CD14-positive monocyte (primary cell): ENCODE measurements around the gene RABL2A. TPM values are rescaled to one million over a fixed set of nuclear protein-coding genes. Genes with fewer than 3 reads are reported as not detected.
"Not testable (repeated sequence)": the region's sequence is repeated elsewhere in the genome, so short reads cannot be mapped to it uniquely, and the experiment has no call there.

ENCODE experiments used
- DNase-seq, 3 donors: peaks; one replicate each; pipeline ENCODE4 v3.0.0-alpha.2; 2011 to 2022
- H2AFZ ChIP-seq: 2 replicates; pipeline ENCODE4 v1.6.0; 2012; ENCODE audit warnings: mild to moderate bottlenecking, low read depth, low read length, inconsistent platforms; ENCODE audit not compliant: insufficient read depth, poor library complexity, severe bottlenecking
- H3K27ac ChIP-seq, 2 donors: 1 replicate in 1 of 2; 2 replicates in 1 of 2; pipeline ENCODE4 v1.5.1; 2012 to 2013; ENCODE audit warnings: low read length in 2 of 2, control low read depth in 1 of 2, inconsistent platforms in 1 of 2, low read depth in 1 of 2, mild to moderate bottlenecking in 1 of 2
- H3K27me3 ChIP-seq, 2 donors: one replicate each; pipeline versions ENCODE4 v1.6.0 to v1.6.1; 2011 to 2013; ENCODE audit warnings: low read length in 2 of 2; ENCODE audit not compliant: control insufficient read depth in 2 of 2, insufficient read depth in 2 of 2
- H3K36me3 ChIP-seq, 2 donors: replicated peaks in 1 of 2; 1 replicate in 1 of 2; 2 replicates in 1 of 2; pipeline versions ENCODE4 v1.5.1 to v1.6.1; 2012 to 2013; ENCODE audit warnings: low read length in 2 of 2, control low read depth in 1 of 2, inconsistent platforms in 1 of 2, mild to moderate bottlenecking in 1 of 2; ENCODE audit not compliant: insufficient read depth in 2 of 2, control insufficient read depth in 1 of 2
- H3K4me1 ChIP-seq, 2 donors: 1 replicate in 1 of 2; 2 replicates in 1 of 2; pipeline versions ENCODE4 v1.5.1 to v1.6.1; 2012 to 2013; ENCODE audit warnings: low read length in 2 of 2, control low read depth in 1 of 2, inconsistent platforms in 1 of 2, mild to moderate bottlenecking in 1 of 2, moderate library complexity in 1 of 2; ENCODE audit not compliant: insufficient read depth in 2 of 2, control insufficient read depth in 1 of 2
- H3K4me2 ChIP-seq: replicated peaks from 2 replicates; pipeline ENCODE3; 2012; ENCODE audit warnings: low read length, moderate library complexity, mild to moderate bottlenecking; ENCODE audit not compliant: poor library complexity, severe bottlenecking; ENCODE audit errors: extremely low read depth
- H3K4me3 ChIP-seq, 3 experiments: fragments of 200-600 bp in 1 of 3; sonication (generic) in 1 of 3; replicated peaks in 1 of 3; 1 replicate in 2 of 3; 2 replicates in 1 of 3; pipeline ENCODE4 v1.5.1; 2011 to 2013; ENCODE audit warnings: low read length in 3 of 3, mild to moderate bottlenecking in 3 of 3, control low read depth in 2 of 3, low read depth in 2 of 3, inconsistent platforms in 1 of 3, moderate library complexity in 1 of 3
- H3K79me2 ChIP-seq: 2 replicates; pipeline ENCODE4 v1.6.0; 2012; ENCODE audit warnings: mild to moderate bottlenecking, control low read depth, inconsistent platforms, low read length, moderate library complexity; ENCODE audit not compliant: insufficient read depth
- H3K9ac ChIP-seq: 2 replicates; pipeline ENCODE4 v1.6.0; 2017; ENCODE audit warnings: low read length, mild to moderate bottlenecking; ENCODE audit not compliant: insufficient read depth, poor library complexity, severe bottlenecking
- H3K9me3 ChIP-seq, 2 donors: replicated peaks in 1 of 2; 1 replicate in 1 of 2; 2 replicates in 1 of 2; pipeline versions ENCODE4 v1.5.1 to v1.6.1; 2012 to 2013; ENCODE audit warnings: low read length in 2 of 2, control low read depth in 1 of 2; ENCODE audit not compliant: control insufficient read depth in 1 of 2, insufficient read depth in 1 of 2
- H4K20me1 ChIP-seq: 2 replicates; pipeline ENCODE4 v1.6.0; 2012; ENCODE audit warnings: mild to moderate bottlenecking, low read length, control low read depth, moderate library complexity; ENCODE audit not compliant: insufficient read depth
- H3K27ac Mint-ChIP-seq, 7 donors: one replicate each; pipeline ENCODE4 v1.8.0; 2020; ENCODE audit warnings: mild to moderate bottlenecking in 7 of 7, mixed read lengths in 7 of 7, moderate library complexity in 6 of 7, inconsistent platforms in 2 of 7
- H3K27me3 Mint-ChIP-seq, 3 donors: one replicate each; pipeline ENCODE4 v1.8.0; 2021 to 2022; ENCODE audit warnings: low read depth in 3 of 3, mild to moderate bottlenecking in 3 of 3, mixed read lengths in 3 of 3, moderate library complexity in 3 of 3, inconsistent platforms in 1 of 3
- H3K36me3 Mint-ChIP-seq, 2 donors: one replicate each; pipeline ENCODE4 v1.8.0; 2020; ENCODE audit warnings: mixed read lengths in 2 of 2, inconsistent platforms in 1 of 2, mild to moderate bottlenecking in 1 of 2
- H3K4me1 Mint-ChIP-seq: one replicate; pipeline ENCODE4 v1.8.0; 2020; ENCODE audit warnings: mild to moderate bottlenecking, mixed read lengths
- H3K4me3 Mint-ChIP-seq, 2 donors: one replicate each; pipeline ENCODE4 v1.8.0; 2020; ENCODE audit warnings: mild to moderate bottlenecking in 2 of 2, mixed read lengths in 2 of 2, moderate library complexity in 1 of 2
- H3K9me3 Mint-ChIP-seq, 7 donors: one replicate each; pipeline ENCODE4 v1.8.0; 2020 to 2022; ENCODE audit warnings: mixed read lengths in 7 of 7, mild to moderate bottlenecking in 6 of 7, moderate library complexity in 6 of 7, inconsistent platforms in 2 of 7
- WGBS: methylation state at CpG from one replicate; pipeline ENCODE4 v1.1.5; 2013; ENCODE audit warnings: missing lambda C conversion rate; ENCODE audit not compliant: insufficient coverage; 5-methylcytosine and 5-hydroxymethylcytosine counted together
- intact Hi-C, 2 donors: fragments of 100-400 bp; cut with micrococcal nuclease; formaldehyde crosslinking; loops; one replicate each; pipeline versions ENCODE4 v1.15.0 to v1.15.1; 2023
- polyA plus RNA-seq, 3 donors: library from polyadenylated mRNA; depleted of rRNA in 1 of 3; unstranded in 2 of 3; stranded (reverse) in 1 of 3; fragments of 300-500 nt in 2 of 3; fragments of >200 nt in 1 of 3; fragmentation: Illumina TruSeq in 2 of 3; gene quantifications; 1 replicate in 2 of 3; 2 replicates in 1 of 3; pipeline ENCODE4 v1.2.3, GENCODE V29; 2012 to 2021

Gene RABL2A
- polyA plus RNA-seq, 3 donors = 4.3 to 15.6 (median 5.1) TPM

GRCh38 chr2:113621002-113621401 lies 6.1 kb upstream of the RABL2A start:
- no CpG with 5 or more reads among the region's 5 CpGs for WGBS
- not testable (repeated sequence) for H3K4me1 ChIP-seq

GRCh38 chr2:113625906-113626305 lies 1.2 kb upstream of the RABL2A start:
- intact Hi-C loops, H4K20me1 ChIP-seq, H3K4me3 Mint-ChIP-seq, H3K9ac ChIP-seq, H2AFZ ChIP-seq, H3K9me3 ChIP-seq, H3K4me1 ChIP-seq, H3K4me1 Mint-ChIP-seq, DNase-seq, H3K36me3 ChIP-seq, H3K4me3 ChIP-seq, H3K9me3 Mint-ChIP-seq, H3K4me2 ChIP-seq, H3K27ac ChIP-seq, H3K79me2 ChIP-seq, H3K27me3 Mint-ChIP-seq, H3K27me3 ChIP-seq: not testable (repeated sequence)
- peak overlapping the region in 1 of 7 donors; percentile 19 for H3K27ac Mint-ChIP-seq
- peaks cover 12 to 15% of the 10 kb centered on the region in 2 donors for H3K36me3 Mint-ChIP-seq
- WGBS = 81% methylated on average over 5 of the region's 10 CpGs

More at GRCh38 chr2:113621002-113621401, 6.1 kb upstream of the RABL2A start:
- H3K27ac ChIP-seq, H3K27ac Mint-ChIP-seq, H3K4me3 Mint-ChIP-seq, H3K4me3 ChIP-seq, H3K4me1 Mint-ChIP-seq, H2AFZ ChIP-seq, H3K36me3 Mint-ChIP-seq, H4K20me1 ChIP-seq, intact Hi-C loops, H3K4me2 ChIP-seq, H3K36me3 ChIP-seq, H3K9me3 ChIP-seq, H3K27me3 Mint-ChIP-seq, H3K79me2 ChIP-seq, H3K9ac ChIP-seq, H3K9me3 Mint-ChIP-seq, DNase-seq, H3K27me3 ChIP-seq: not testable (repeated sequence)

GRCh38 chr2:113632849-113633345 lies 5.8 kb downstream of the RABL2A start:
- H3K27me3 ChIP-seq, intact Hi-C loops, H3K27ac Mint-ChIP-seq, H4K20me1 ChIP-seq, H3K79me2 ChIP-seq, H2AFZ ChIP-seq, H3K4me1 ChIP-seq, H3K9me3 ChIP-seq, DNase-seq, H3K4me2 ChIP-seq, H3K27me3 Mint-ChIP-seq, H3K9ac ChIP-seq, H3K4me3 ChIP-seq, H3K4me1 Mint-ChIP-seq, H3K4me3 Mint-ChIP-seq, H3K27ac ChIP-seq, H3K9me3 Mint-ChIP-seq: not testable (repeated sequence)
- H3K36me3 Mint-ChIP-seq = peaks cover 32 to 36% of the 10 kb centered on the region in 2 donors
- no CpG with 5 or more reads among the region's 4 CpGs for WGBS
- peaks cover 9 to 12% of the 10 kb centered on the region in 2 donors for H3K36me3 ChIP-seq

- H3K4me3 Mint-ChIP-seq, H2AFZ ChIP-seq, DNase-seq, H3K27me3 Mint-ChIP-seq, H3K79me2 ChIP-seq, H3K27me3 ChIP-seq, H3K4me2 ChIP-seq, H3K9ac ChIP-seq, H3K9me3 Mint-ChIP-seq, H3K4me1 ChIP-seq, intact Hi-C loops, H3K4me3 ChIP-seq, H3K36me3 ChIP-seq, H4K20me1 ChIP-seq, H3K27ac Mint-ChIP-seq, H3K27ac ChIP-seq, H3K9me3 ChIP-seq, H3K4me1 Mint-ChIP-seq: not testable (repeated sequence)
- H3K36me3 Mint-ChIP-seq = peaks cover 20 to 28% of the 10 kb centered on the region in 2 donors
- WGBS = 96% methylated on average over 4 of the region's 12 CpGs
Observed at GRCh38 chr2:113635358-113635757, 8.3 kb downstream of the RABL2A start.
